ENCODE data around the gene PAX2.

Gene PAX2

GRCh38 chr10:100740476-100741377 is 4.7 kb upstream of the PAX2 start:
- no peak for DNase-seq

GRCh38 chr10:100741378-100742075 is 3.9 kb upstream of the PAX2 start:
- DNase-seq: no peak

- DNase-seq: no peak
These were observed 3.2 kb upstream of the PAX2 start for GRCh38 chr10:100742076-100742771.

GRCh38 chr10:100742936-100743335 is 2.4 kb upstream of the PAX2 start:
- no peak for DNase-seq

- DNase-seq: peak; percentile 90
These were observed 1.7 kb upstream of the PAX2 start for GRCh38 chr10:100743626-100744135.

- DNase-seq: peak; percentile 68
These were observed 1.0 kb upstream of the PAX2 start for GRCh38 chr10:100744136-100744986.

GRCh38 chr10:100745882-100746783 is 751 bp downstream of the PAX2 start:
- peak; percentile 71 for DNase-seq

- DNase-seq: peak; percentile 62
These were observed 1.5 kb downstream of the PAX2 start for GRCh38 chr10:100746784-100747455.

GRCh38 chr10:100747456-100748230 is 2.3 kb downstream of the PAX2 start:
- no peak for DNase-seq

- peak; percentile 70 for DNase-seq
These were observed 3.1 kb downstream of the PAX2 start for GRCh38 chr10:100748231-100749058.

GRCh38 chr10:100749059-100749308 is 3.6 kb downstream of the PAX2 start:
- DNase-seq: no peak

- peak; percentile 57 for DNase-seq
These were observed 4.2 kb downstream of the PAX2 start for GRCh38 chr10:100749309-100750217.

GRCh38 chr10:100750291-100751210 is 5.2 kb downstream of the PAX2 start:
- no peak for DNase-seq

- DNase-seq: no peak
These were observed 6.0 kb downstream of the PAX2 start for GRCh38 chr10:100751211-100751933.

- DNase-seq: no peak
These were observed 10.4 kb downstream of the PAX2 start for GRCh38 chr10:100755821-100756220.

GRCh38 chr10:100759331-100759730 is 13.9 kb downstream of the PAX2 start:
- DNase-seq: no peak

Measured in eye (tissue), 1 donor.